Fibroblast of peridontal ligament (primary cell): ENCODE measurements around the gene FBXL16.
A peak's percentile ranks its signal among the peaks of the same experiment; 100 is the strongest.

Experiments
- DNase-seq: peaks from one replicate; pipeline ENCODE4 v3.0.0-alpha.2; 2010; ENCODE audit errors: extremely low read depth

FBXL16 gene

DNA sequence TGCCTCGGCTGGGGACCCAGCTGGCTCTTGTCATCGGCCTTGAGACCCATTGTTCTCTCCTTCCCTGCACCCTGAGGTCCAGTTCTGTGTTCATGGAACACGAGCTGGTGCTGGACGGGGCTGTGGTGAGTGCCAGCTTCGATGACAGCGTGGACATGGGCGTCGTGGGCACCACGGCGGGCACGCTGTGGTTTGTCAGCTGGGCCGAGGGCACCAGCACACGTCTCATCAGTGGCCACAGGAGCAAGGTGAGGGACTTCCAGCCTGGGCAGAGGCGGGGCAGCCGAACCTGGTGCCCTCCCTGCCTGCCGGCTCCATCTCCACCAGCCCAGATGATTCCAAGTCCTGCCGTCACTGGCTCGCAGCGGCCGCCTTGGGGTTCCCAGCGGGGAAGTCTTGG, 43.0 kb downstream of the FBXL16 start:
- DNase-seq, result no peak

DNA sequence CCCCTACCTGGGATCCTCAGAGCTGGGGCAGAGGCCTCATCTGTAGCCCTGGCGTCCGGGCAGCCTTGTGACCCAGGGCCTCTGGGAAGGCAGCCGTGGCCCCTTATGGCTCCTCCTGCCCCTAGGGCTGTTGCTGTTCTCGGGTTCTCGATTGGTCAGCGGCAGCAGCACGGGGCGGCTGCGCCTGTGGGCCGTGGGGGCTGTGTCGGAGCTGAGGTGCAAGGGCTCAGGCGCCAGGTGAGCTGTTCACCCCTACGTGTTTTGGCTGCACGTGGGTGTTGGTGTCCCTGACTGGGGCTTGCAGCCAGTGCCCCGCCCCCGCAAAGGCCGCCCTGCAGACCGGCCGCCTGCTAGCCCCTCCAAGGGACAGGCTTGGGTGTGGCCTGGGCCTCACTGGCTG, 43.5 kb downstream of the FBXL16 start:
- no peak for DNase-seq

DNA sequence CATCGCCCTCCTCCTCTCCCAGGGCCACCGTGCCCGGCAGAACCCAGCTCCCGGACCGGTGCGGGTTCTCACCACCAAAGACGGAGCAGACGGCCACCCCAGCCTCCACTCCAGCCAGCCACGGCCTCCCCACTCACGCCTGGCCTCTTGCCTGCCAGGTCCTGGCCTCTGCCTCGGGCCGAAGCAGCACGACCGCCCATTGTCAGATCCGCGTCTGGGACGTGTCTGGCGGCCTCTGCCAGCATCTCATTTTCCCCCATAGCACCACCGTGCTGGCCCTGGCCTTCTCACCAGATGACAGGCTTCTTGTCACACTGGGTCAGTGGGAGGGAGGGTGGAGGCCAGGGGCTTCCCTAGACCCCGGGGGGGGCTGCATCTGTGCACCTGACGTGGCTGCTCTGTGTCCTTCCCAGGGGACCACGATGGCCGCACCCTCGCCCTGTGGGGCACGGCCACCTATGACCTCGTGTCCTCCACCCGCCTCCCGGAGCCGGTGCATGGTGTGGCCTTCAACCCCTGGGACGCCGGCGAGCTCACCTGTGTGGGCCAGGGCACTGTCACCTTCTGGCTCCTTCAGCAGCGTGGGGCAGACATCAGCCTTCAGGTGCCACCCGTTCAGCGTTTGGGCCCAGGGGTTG, 44.3 kb downstream of the FBXL16 start:
- DNase-seq, result no peak

DNA sequence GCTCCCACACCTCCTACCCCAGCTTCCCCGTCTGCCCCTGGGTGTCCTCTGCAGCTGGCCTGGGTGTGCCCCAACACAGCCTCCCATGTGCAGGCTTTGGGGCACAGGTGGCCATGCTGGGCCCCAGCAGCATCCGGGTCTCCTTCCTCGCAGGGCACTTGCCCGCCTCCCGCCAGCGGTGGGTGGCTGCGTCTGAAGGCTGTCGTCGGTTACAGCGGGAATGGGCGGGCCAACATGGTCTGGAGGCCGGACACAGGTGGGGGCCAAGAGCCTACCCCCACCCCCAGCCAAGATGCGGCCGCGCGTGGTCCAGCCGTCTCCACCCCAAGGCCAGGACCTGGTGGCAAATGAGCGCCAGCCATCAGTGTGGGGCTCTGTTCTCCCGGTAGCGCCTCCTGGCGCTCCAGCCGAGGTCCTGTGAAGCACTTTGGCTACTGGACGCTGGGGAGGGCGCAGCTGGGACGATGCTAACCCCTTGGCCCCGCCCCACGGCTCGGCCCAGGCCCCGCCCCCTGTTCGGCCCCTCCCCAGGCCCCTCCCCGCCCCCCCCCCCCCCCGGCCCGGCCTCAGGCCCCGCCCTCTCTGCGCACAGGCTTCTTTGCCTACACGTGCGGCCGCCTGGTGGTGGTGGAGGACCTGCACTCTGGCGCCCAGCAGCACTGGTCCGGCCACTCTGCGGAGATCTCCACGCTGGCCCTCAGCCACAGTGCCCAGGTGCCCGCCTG, 45.0 kb downstream of the FBXL16 start:
- peak; percentile 76 for DNase-seq

DNA sequence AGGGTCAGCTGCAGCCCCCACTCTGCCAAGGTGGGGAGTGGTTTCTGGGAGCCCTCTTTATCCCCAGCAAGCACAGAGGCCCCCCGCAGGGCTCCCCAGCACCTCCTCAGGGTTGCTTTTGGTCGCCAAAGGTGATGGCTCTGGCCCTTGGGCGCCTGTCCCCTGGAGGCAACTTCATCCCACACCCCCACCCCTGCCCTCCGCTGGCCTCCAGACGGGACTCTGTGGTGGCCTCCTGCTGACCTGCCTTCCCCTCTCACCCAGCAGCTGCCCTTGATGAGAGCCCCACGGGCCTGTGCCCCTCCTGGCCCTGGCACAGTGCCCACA, 45.5 kb downstream of the FBXL16 start:
- no peak for DNase-seq

DNA sequence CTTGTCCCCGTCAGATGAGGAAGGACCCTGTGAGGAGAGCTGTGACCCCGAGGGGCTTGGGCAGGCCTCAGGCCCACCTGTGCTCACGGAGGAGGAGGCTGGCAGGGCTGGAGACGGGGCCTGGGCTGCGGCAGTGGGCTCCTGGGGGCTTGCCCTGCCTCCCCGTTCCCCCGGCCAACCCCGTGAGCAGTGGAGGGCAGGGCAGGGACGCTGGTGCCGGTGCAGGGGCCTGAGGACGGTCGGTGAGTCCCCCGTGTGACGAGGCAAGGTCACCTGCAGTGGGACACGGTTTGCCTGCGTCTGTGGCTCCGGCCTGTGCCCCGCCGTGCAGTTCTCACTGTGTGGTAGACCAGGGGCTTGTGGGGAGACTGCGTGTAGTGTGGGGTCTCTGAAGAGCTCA, 46.0 kb downstream of the FBXL16 start:
- DNase-seq, result no peak

DNA sequence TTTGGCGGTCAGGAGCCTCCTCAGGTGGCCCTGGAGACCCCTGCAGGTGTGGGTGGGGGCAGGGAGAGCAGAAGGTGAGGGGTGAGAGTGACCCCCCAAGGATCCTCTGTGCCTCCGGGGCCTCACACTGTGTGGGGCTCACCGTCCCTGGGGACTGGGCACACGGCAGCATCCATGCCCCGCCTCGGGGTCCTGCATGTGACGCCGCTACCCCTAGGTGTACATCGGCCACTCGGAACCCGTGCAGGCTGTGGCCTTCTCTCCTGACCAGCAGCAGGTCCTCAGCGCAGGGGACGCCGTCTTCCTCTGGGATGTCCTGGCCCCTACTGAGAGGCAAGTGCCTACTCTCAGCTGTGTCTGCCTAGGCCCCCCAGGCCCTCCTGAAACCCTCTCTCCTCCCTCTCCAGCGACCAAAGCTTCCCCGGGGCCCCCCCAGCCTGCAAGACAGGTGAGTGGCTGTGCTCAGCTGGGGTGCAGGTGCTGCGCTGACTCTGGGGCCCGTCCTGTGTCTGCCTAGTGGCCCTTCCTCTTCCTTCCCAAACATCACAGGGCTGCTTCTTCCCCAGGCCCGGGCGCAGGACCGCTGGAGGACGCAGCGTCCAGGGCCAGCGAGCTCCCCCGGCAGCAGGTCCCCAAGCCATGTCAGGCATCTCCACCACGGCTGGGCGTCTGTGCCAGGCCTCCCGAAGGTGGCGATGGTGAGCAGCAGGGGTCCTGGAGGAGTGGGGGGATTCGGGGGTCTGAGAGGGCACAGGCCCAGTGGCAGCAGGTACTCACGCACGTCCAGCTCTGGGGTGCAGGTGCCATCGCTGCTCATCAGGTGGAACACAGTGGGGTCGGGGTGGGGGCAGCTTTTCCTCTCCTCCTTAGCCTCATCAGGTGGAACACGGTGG, 46.7 kb downstream of the FBXL16 start:
- DNase-seq, result no peak

DNA sequence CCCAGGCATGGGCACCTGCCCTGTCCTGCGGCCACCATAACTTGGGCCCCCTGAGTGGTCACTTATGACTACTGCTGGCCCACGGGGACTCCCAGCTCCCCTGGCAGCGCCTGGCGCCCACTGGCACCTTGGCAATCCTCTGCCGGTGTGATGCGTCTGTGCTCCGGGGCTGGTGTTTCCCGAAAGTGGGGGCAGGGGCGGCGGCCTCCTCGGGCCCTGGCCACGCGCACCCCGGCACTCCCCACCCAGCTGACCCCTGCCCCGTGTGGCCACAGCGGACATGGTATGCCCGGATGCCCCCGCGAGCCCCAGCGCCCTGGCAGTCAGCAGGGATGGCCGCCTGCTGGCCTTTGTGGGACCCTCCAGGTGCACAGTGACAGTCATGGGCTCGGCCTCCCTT, 48.1 kb downstream of the FBXL16 start:
- DNase-seq, result no peak

DNA sequence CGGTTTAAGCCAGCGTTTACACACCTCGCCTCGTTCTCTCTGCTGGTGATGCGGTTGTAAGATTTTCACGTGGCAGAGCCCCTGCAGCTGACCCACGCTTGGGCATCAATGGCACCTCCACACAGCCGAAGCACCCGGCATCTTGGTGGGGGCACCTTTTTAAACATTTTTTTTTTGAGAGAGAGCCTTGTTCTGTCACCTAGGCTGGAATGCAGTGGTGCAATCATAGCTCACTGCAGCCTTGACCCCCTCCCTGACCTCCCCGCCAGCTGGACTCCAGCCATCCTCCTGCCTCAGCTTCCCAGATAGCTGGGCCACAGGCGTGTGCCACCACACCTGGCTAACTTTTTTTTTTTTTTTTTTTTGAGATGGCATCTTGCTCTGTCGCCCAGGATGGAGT, 51.6 kb downstream of the FBXL16 start:
- no peak for DNase-seq

DNA sequence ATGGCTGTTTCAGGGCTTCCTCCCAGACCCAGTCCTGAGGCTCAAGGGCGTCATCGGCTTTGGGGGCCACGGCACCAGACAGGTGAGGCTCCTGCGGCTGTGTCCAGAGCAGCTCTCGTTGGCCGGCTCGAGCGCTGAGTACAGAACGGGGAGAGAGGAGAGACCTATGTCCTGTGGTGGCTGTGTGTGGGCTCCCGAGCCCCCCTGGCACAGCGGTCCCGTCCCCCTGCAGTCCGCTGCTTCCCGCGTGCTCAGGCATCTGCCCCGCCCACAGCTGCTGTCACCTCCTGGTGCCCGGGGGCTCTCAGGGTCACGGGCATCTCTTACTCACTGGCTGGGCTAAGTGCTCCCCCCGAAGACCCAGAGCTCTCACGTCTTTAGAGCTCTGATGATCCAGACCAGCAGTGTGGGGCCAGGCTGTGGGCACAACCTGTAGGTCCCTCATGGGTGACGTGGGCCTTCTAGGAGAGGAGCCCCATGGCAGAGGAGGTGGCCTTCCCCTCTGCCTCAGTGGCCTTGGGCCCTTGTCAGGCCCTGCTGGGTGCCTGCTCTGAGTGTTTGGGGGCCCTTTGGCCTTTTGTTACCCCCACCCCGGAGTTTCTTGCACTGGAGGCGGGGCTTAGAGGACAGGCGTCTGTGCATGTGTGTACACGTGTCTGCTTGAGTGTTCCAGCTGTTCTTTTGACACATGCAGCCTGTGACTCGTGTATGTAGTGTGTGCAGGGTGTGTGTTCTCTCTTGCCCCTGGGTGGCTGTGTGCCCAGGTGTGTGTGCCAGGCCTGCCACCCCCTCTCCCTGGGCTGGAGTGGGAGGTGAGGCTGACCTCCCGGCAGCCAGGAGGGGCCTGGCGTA, 52.9 kb downstream of the FBXL16 start:
- DNase-seq, result no peak

DNA sequence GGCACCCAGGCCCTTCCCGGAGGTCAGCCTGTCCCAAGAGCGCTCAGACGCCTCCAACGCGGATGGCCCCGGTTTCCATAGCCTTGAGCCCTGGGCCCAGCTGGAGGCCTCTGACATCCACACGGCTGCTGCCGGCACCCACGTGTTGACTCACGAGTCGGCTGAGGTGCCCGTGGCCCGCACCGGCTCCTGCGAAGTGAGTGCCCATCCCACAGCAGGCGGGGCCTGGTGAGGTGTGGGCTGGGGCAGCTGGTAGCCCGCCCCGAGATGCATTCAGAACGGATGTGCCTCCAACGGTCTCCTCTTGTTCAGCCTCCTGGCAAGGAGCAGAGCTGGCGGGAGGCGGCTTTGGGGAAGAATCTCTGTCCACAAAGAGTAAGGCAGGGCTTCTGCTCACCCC, 53.8 kb downstream of the FBXL16 start:
- no peak for DNase-seq

DNA sequence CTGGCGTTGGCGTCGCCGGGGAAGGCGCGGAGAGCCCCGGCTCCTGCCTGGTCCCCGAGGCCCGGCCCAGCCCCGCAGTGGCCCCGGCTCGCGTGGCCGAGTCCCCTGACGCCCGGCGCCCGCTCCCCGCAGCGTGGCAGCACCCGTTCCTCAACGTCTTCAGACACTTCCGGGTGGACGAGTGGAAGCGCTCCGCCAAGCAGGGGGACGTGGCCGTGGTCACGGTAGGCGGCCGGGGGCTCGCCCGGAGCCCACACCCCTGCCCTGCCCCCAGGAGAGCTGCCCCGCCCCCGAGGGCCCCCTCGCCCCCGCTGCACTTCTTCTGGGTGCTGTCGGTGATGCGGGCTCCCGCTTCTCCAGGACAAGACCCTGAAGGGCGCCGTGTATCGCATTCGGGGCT, 56.0 kb downstream of the FBXL16 start:
- no peak for DNase-seq

DNA sequence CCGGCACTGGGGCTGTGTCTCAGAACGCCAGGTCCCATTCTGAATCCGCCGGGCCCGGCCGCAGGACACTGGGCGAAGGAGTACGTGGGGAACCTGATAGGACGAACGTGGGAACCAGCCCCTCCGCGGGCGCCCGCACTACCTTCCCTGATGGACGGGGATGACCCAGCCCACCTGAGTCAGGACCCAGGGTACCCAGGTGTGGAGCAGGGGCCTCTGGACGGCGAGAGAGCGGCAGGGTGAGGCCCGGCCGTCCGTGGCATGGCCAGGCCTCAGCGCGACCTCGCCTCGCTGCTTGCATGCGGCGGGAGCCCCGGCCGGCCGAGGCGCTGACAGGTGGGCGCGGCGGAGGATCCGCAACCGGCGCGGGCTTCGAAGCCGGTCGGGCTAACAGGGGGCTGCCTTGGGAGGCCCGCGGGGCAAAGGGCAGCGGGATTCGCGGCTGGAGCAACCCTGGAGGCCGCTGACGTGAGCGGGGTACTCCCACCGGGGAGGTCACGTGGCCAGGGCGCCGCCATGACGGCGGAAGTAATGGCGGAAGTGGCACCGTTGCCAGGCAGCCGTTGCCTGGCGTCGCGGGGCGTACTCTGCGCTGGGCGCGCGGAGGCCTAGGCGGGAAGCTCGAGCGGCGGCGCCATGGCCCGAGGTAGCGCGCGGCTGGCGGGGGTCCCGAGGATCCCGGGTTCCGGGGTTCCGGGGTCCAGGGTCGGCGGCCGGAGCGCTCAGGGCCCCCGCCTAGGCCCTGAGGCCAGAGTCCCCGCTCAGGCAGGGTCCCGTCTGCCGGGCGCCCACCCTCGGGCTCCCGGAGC, 56.6 kb downstream of the FBXL16 start, which contains the start of gene WDR90:
WDR90 (plus strand) TSS at position 585 of the 809 bp plus-strand sequence; CDS start at position 637, 52 bp downstream.
- DNase-seq, result peak; percentile 87

DNA sequence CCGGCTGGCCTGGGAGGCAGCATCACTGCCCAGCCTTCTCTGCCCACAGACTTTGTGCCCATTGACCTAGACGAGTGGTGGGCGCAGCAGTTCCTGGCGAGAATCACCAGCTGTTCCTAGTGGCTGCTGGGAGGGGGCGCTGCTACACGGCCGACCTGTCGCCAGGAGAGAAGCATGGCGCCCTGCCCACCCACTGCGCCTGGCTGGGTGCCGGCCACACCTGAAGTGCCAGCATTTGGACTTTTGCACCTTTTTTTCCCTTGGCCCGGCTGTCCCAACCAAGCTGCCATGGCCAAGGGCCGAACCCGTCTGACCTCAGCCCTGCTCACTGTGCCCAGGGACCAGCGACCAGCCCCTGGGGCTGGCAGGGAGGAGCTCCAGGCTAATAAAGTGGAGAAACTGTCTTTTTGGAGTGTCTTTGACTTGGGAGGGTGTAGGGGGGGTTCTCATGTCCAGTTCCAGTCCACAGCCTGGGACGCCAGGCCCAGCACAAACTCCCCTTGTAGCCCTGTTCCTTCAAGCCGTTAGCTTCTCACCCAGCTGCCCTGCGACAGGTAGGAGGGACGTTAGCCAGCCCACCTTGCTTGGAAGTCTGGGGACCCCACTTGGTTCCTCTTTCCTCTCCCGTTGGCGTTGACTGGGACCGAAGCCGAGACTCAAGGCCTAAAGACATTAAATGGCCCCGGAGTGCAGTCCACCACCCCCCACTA, 57.4 kb downstream of the FBXL16 start:
- no peak for DNase-seq

DNA sequence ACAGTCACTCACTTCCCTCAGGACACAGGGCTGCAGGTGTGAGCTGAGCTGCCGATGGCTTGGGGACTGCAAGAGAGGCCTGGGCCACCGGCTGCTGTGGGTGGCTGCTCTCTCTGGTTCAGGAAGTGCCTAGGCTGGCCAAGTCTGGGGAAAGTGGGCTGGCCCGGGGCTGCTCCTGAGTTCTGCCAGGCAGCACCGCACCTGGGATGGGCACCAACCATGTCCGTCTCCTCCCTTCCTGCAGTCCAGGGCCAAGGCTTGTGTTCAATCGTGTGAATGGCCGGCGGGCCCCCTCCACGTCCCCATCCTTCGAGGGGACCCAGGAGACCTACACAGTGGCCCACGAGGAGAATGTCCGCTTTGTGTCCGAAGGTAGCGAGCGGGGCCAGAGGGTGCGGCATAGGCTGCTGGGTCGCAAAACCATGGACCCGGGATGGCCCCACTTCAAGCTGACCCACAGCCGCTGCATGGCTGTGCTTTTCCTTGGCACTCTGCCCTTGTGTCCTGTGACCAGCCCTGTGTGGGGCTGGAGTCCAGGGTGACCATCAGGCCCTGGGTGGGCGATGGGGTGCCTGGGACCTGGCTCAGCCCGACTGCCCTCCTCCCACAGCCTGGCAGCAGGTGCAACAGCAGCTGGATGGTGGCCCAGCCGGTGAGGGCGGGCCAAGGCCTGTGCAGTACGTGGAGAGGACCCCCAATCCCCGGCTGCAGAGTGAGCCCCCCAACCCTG, 58.3 kb downstream of the FBXL16 start:
- DNase-seq, result no peak

DNA sequence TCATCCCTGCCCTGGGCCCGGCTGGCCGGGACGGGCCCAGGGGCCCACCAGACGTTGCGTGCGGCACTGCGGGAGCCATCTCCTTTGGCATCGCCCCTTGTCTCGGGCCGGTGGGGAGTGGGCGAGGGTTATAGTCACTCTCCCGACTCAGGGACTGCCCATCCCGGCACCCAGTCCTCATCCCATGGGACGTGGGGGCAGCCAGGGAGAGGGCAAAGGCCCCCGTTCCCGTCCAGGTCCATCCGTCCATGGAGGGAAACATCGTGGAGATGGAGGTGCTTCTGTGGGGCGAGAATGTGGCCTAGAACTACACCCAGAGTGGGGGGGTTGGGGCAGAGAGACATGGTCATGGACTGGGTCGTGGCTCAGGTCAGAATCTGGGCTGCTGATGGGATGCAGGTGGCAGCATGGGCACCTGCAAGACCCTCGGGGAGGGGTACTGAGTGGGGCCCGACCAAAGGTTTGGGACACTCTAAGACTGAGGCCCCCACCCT, 58.9 kb downstream of the FBXL16 start:
- no peak for DNase-seq

DNA sequence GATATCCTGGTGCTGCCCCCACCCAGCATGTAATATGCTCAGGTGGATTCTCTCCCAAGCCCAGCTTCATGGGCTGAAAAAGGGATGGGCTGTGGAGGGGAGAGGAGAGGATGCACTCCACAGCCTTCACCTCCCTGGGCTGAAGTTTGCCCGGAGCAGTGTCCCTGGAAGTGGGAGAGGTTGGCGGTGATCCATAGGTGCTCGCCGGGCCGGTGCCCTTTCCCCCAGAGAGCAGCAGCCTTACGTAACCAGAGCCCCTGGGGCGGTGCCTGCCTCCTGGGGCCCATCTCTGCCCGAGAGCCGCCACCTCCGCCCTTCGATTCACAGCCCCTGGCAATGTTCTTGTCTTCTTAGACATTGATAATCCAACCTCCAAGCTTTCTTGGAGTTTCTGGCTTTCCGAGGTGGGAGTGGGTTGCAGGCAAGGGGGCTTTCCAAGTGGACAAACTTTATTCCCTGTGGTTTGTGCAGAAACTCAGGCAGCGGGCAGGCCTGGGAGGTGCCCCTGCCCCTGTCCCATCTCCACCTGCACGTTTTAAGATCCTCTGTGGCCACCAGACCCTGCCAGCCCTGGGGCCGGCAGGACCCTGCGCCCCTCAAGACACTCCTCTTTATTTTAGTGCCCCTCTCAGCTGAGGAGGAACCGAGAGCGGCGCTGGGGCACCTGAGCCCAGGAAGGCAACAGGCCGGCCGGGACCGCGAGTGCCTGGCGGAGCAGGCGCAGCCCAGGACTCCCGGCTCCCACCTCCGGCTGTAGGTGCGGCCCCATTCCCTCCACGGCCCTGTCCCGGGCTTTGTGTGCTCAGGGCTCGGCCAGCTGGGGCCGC, 59.5 kb downstream of the FBXL16 start:
- no peak for DNase-seq

DNA sequence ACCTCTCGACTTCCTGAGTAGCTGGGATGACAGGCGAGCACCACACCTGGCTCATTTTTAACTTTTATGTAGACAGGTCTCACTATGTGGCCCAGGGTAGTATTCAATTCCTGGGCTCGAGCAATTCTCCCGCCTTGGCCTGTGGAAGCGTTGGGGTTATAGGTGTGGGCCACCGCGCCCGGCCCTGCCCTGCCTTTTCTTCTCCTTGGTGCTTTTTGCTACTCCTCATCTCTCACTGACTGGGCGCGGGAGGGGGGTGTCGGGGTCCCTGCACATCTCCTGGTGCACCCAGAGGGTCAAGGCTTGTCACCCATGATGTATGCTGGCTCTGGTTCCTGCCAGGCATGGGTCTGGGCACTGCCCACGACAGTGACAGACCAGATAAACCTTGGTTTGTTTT, 61.0 kb downstream of the FBXL16 start:
- no peak for DNase-seq

DNA sequence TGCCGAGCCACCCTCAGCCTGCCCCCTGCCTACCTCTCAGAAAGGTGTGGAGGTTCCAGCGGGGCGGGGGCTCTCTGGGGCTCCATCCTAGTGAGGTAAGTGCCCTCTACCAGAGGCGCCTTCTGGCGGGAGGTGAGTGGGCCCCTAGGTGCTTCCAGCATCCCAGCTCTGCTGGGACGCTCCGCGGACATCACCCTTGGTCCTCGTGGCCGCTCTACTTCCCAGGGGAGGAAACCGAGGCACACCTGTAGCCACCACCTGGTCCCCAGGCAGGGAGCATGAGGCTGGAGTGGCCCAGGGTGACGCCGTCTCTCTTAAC, 62.6 kb downstream of the FBXL16 start:
- DNase-seq, result no peak
